PC-9 (cell line): Measurements from ENCODE around the gene SLC37A4. TPM values are rescaled to one million over a fixed set of nuclear protein-coding genes. Genes with fewer than 3 reads are reported as not detected.
A peak's percentile ranks its signal among the peaks of the same experiment; 100 is the strongest.
"Not testable (repeated sequence)": the region's sequence is repeated elsewhere in the genome, so short reads cannot be mapped to it uniquely, and the experiment has no call there.

Experiments used
- BruUV-seq: library from RNA; stranded (reverse); fragments of 400-500 nt; replicated peaks from 2 replicates; lab custom pipeline; 2021; lab: Mats Ljungman, UMichigan
- CTCF ChIA-PET: fragments of 300-600 bp; sonication (Branson Sonifier 250); formaldehyde crosslinking; loops from one replicate; lab custom pipeline; 2022; ENCODE audit warnings: antibody characterized with exemption; lab: Charles Lee
- POLR2A ChIA-PET: fragments of 300-600 bp; sonication (Branson Sonifier 250); formaldehyde crosslinking; loops from one replicate; lab custom pipeline; 2022; ENCODE audit warnings: antibody characterized with exemption; ENCODE audit not compliant: unreplicated experiment; lab: Charles Lee
- DNase-seq, 2 experiments: peaks; one replicate each; pipeline versions ENCODE4 v3.0.0 to v3.0.0-alpha.2; 2015 to 2022; ENCODE audit warnings: mixed read lengths in 1 of 2
- H2AFZ ChIP-seq: fragments of 200-600 bp; sonication (generic); 2 replicates; pipeline ENCODE4 v1.8.1; 2017; ENCODE audit warnings: antibody characterized with exemption
- H3F3A ChIP-seq: fragments of 200-600 bp; sonication (generic); 2 replicates; pipeline ENCODE4 v1.8.1; 2017; ENCODE audit warnings: antibody characterized with exemption, mild to moderate bottlenecking, low read depth; ENCODE audit not compliant: insufficient read depth
- H3K27ac ChIP-seq: fragments of 200-600 bp; sonication (generic); 2 replicates; pipeline ENCODE4 v1.6.1; 2016; ENCODE audit warnings: mixed run types
- H3K27me3 ChIP-seq: fragments of 200-600 bp; sonication (generic); 2 replicates; pipeline ENCODE4 v1.6.1; 2016; ENCODE audit warnings: low read depth, mixed run types; ENCODE audit not compliant: insufficient read depth
- H3K36me3 ChIP-seq: fragments of 200-600 bp; sonication (generic); 2 replicates; pipeline ENCODE4 v1.6.1; 2016; ENCODE audit warnings: low read depth, mixed run types
- H3K4me1 ChIP-seq: fragments of 200-600 bp; sonication (generic); replicated peaks from 2 replicates; pipeline ENCODE4 v1.6.1; 2016; ENCODE audit warnings: mixed run types; ENCODE audit not compliant: insufficient read depth
- H3K4me2 ChIP-seq: fragments of 200-600 bp; sonication (generic); 2 replicates; pipeline ENCODE4 v1.6.1; 2017; ENCODE audit warnings: mixed run types
- H3K4me3 ChIP-seq: fragments of 200-600 bp; sonication (generic); 2 replicates; pipeline ENCODE4 v1.6.1; 2016; ENCODE audit warnings: mixed run types
- H3K79me2 ChIP-seq: fragments of 200-600 bp; sonication (generic); 2 replicates; pipeline ENCODE4 v1.6.1; 2017; ENCODE audit warnings: low read depth, mixed run types
- H3K9me2 ChIP-seq: fragments of 200-600 bp; sonication (generic); 2 replicates; pipeline ENCODE4 v1.8.1; 2017; ENCODE audit warnings: mild to moderate bottlenecking; ENCODE audit not compliant: insufficient read depth
- H3K9me3 ChIP-seq: fragments of 200-600 bp; sonication (generic); 2 replicates; pipeline ENCODE4 v1.8.1; 2016; ENCODE audit warnings: low read depth; ENCODE audit not compliant: insufficient read depth
- H4K20me1 ChIP-seq: fragments of 200-600 bp; sonication (generic); 2 replicates; pipeline ENCODE4 v1.8.1; 2017; ENCODE audit not compliant: insufficient read depth
- CTCF ChIP-seq: fragments of 200-600 bp; sonication (generic); conservative IDR thresholded peaks from 2 replicates; pipeline ENCODE4 v1.6.1; 2017; ENCODE audit warnings: mixed run types, antibody characterized with exemption, mild to moderate bottlenecking, moderate library complexity
- EZH2 ChIP-seq: fragments of 200-600 bp; sonication (generic); IDR thresholded peaks from 2 replicates; pipeline ENCODE4 v1.8.0; 2017; ENCODE audit warnings: antibody characterized with exemption, low read depth
- intact Hi-C: fragments of 100-400 bp; cut with micrococcal nuclease; formaldehyde crosslinking; loops from one replicate; pipeline ENCODE4 v1.10.0; 2022; ENCODE audit not compliant: unreplicated experiment
- total RNA-seq: library from RNA; stranded (reverse); gene quantifications from 2 replicates; pipeline ENCODE4 v1.2.3, GENCODE V29; 2021

Gene SLC37A4
- total RNA-seq, 1 experiment from 2014 or later = 24.3 TPM

- H3K4me3 ChIP-seq = peak overlapping the region; percentile 98
- peaks cover 55% of the 10 kb centered on the region for H3K36me3 ChIP-seq
- H3K27me3 ChIP-seq = no peaks in the 10 kb centered on the region
- H3K9me2 ChIP-seq = no peaks in the 10 kb centered on the region
- peaks cover 28% of the 10 kb centered on the region for H4K20me1 ChIP-seq
- no peak overlapping the region for H3K27ac ChIP-seq
- H3K9me3 ChIP-seq = no peaks in the 10 kb centered on the region
- ChIA-PET CTCF (no interaction called here), POLR2A (interaction anchor here (0.6 kb wide), 1 partner anchor 106 kb away, joined by 4 read pairs; no protein-coding TSS in a partner anchor)
- peak overlapping the region; percentile 97 for H3K4me2 ChIP-seq
- no TSS peak for BruUV-seq
- peaks cover 66% of the 10 kb centered on the region for H3K79me2 ChIP-seq
- TF ChIP-seq EZH2 (no peak), CTCF (no peak)
- H2AFZ ChIP-seq = no peak overlapping the region
- intact Hi-C loops = loop anchor here (2.0 to 5.0 kb wide), 3 partner anchors 91 to 302 kb away; no protein-coding TSS in a partner anchor
- peaks cover 43% of the 10 kb centered on the region for H3K4me1 ChIP-seq
- no peak for DNase-seq
- H3F3A ChIP-seq = peaks cover 65% of the 10 kb centered on the region
Observed at GRCh38 chr11:119019996-119020395, 10.7 kb downstream of the SLC37A4 start.

- no peaks in the 10 kb centered on the region for H3K27me3 ChIP-seq
- peak; percentile 89 to 96 for DNase-seq
- TF ChIP-seq CTCF (no peak), EZH2 (no peak)
- intact Hi-C loops = loop anchor here (2.0 to 5.0 kb wide), 3 partner anchors 90 to 304 kb away; no protein-coding TSS in a partner anchor
- H3K27ac ChIP-seq = peak within 1 kb of the TSS; percentile 78
- H3K4me3 ChIP-seq = peak within 1 kb of the TSS; percentile 98
- H3F3A ChIP-seq = peaks cover 68% of the 10 kb centered on the region
- no TSS peak for BruUV-seq
- CTCF ChIA-PET = no interaction called here
- H3K9me2 ChIP-seq = no peaks in the 10 kb centered on the region
- POLR2A ChIA-PET = interaction anchor here (0.7 to 1.2 kb wide), 5 partner anchors 20 to 396 kb away, joined by 3 to 14 read pairs (median 7); no protein-coding TSS in a partner anchor
- H3K79me2 ChIP-seq = peaks cover 74% of the 10 kb centered on the region
- H3K9me3 ChIP-seq = no peaks in the 10 kb centered on the region
- H4K20me1 ChIP-seq = peaks cover 35% of the 10 kb centered on the region
- H2AFZ ChIP-seq = peak within 1 kb of the TSS; percentile 82
- H3K36me3 ChIP-seq = peaks cover 55% of the 10 kb centered on the region
- H3K4me1 ChIP-seq = peaks cover 36% of the 10 kb centered on the region
- H3K4me2 ChIP-seq = peak within 1 kb of the TSS; percentile 97
Observed at GRCh38 chr11:119018074-119018938, 12.4 kb downstream of the SLC37A4 start, which contains the start of the genes RPS25 and TRAPPC4. RPS25 (minus strand) TSS chr11:119018343; CDS start chr11:119018284, 59 bp downstream. TRAPPC4 (plus strand) TSS chr11:119018766; CDS start chr11:119018796, 30 bp downstream.

GRCh38 chr11:119017377-119017776, 13.3 kb downstream of the SLC37A4 start:
- DNase-seq, H2AFZ ChIP-seq, H3K9me3 ChIP-seq, H3K27me3 ChIP-seq, H3K9me2 ChIP-seq, CTCF ChIA-PET: not testable (repeated sequence)
- Histone ChIP-seq H3K36me3 (peaks cover 57% of the 10 kb centered on the region), H3K27ac (peak overlapping the region; percentile 78), H3K4me2 (peak overlapping the region; percentile 97), H4K20me1 (peaks cover 42% of the 10 kb centered on the region), H3K4me1 (peaks cover 34% of the 10 kb centered on the region), H3F3A (peaks cover 75% of the 10 kb centered on the region), H3K79me2 (peaks cover 74% of the 10 kb centered on the region), H3K4me3 (peak overlapping the region; percentile 98)
- intact Hi-C loops = loop anchor here (5.0 kb wide), 2 partner anchors 180 to 305 kb away; no protein-coding TSS in a partner anchor
- TSS peak; percentile 75 for BruUV-seq
- POLR2A ChIA-PET = interaction anchor here (1.2 kb wide), 1 partner anchor 19 kb away, joined by 14 read pairs; no protein-coding TSS in a partner anchor
